ENCODE results near the gene MED13L. TPM values are rescaled to one million over a fixed set of nuclear protein-coding genes. Genes with fewer than 3 reads are reported as not detected.

Gene MED13L
- total and polyA plus RNA-seq, 2 donors (not counting 3 experiments of a cell fraction or from before 2014, with no cell fraction given) = 27.4 to 93.6 TPM

DNA sequence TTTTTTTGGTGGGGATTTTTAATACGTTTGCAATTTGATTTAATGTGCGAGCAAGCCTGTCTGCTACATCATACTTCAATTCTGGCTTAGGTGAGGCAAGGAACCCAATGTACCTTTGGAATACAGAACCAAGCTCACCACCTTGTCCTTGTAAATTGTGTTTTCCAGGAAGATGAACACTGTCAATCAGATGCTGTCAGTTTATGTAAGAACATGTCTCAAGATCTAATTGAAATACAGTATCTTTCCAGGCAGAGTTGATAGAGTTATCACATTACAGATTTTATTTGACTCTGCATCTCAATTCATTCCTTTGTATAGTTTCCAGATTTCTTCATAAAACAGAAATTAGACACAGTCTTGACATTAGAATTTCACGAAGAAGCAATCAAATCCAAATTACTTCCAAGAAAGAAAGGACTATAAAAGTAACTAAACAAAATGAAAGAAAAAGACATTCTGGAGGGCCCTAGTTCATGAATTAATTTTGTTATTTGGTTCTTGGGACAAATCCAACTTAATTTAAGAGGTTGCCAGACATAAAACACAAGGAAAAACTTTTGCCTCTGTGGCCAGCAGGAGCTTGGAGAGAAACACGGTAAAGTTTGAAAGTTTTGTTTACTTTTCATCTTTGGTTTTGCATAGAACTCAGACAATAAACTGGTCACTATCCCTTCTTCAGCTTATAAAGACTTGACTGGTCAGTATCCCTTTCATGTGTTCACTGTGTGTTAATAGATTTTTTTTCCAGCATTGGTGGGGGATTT is 16.4 kb upstream of the MED13L start:
- no peak for FAIRE-seq

More for the DNA sequence above, 16.4 kb upstream of the MED13L start:
- H3K4me2 ChIP-seq (ENCODE audit: insufficient read depth, low read length) = no peak overlapping the region
- no peaks in the 10 kb centered on the region for H4K20me1 ChIP-seq (replicated peaks; ENCODE audit: control insufficient read depth, extremely low read depth, insufficient read depth, low read length)
- ChIA-PET POLR2A (no interaction called here), CTCF (interaction anchor here (1.1 kb wide), 1 partner anchor 415 kb away, joined by 3 read pairs; no protein-coding TSS in a partner anchor)
- H3K9me1 ChIP-seq (replicated peaks; ENCODE audit: control insufficient read depth, extremely low read depth, insufficient read depth, low read length) = no peaks in the 10 kb centered on the region
- peaks cover 0 to under 1% of the 10 kb centered on the region in 2 experiments for H3K27me3 ChIP-seq (ENCODE audit: control insufficient read depth in 2 of 2, insufficient read depth in 2 of 2, low read length in 2 of 2)
- H3K9me3 ChIP-seq (replicated peaks; ENCODE audit: control insufficient read depth, insufficient read depth, low read length) = no peaks in the 10 kb centered on the region
- H3K4me1 ChIP-seq (ENCODE audit: control insufficient read depth, extremely low read depth, insufficient read depth, low read length) = peaks cover 3% of the 10 kb centered on the region
- H3K79me2 ChIP-seq (ENCODE audit: control insufficient read depth, insufficient read depth, low read length) = no peaks in the 10 kb centered on the region
- intact Hi-C loops (cut with micrococcal nuclease) (no loop called here), dilution Hi-C loops (cut with MboI; ENCODE audit: extremely low pct_ligation_motif_present, low sequenced_read_pairs) (no loop called here)
- BruUV-seq (replicated peaks) = no TSS peak
- H3K27ac ChIP-seq (ENCODE audit: insufficient read depth, low read depth, low read length) = no peak overlapping the region
- H3K4me3 ChIP-seq (replicated peaks in 1 of 3; ENCODE audit: insufficient read depth in 1 of 3, low read depth in 1 of 3, low read length in 3 of 3) = no peak overlapping the region
- TF ChIP-seq, protein P1, sequence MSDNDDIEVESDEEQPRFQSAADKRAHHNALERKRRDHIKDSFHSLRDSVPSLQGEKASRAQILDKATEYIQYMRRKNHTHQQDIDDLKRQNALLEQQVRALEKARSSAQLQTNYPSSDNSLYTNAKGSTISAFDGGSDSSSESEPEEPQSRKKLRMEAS (IDR thresholded peaks at IDR 0.05; ENCODE audit: insufficient read depth, insufficient read length) = no peak
- TF ChIP-seq POLR2AphosphoS5 (IDR thresholded peaks at IDR 0.05; ENCODE audit: insufficient read depth, low read depth, low read length) = no peak
- no peak for TF ChIP-seq MYC (IDR thresholded peaks at IDR 0.05; ENCODE audit: low read depth, low read length)
- TF ChIP-seq GATA2 (IDR thresholded peaks at IDR 0.05; ENCODE audit: insufficient read depth, insufficient read length, low read depth, low read length) = no peak
- TF ChIP-seq POLR2A (IDR thresholded peaks at IDR 0.05; ENCODE audit: low read depth, low read length) = no peak
- no peak for TF ChIP-seq JUN (IDR thresholded peaks at IDR 0.05; ENCODE audit: borderline replicate concordance, insufficient read depth, insufficient read length, low read depth)
- no peak for TF ChIP-seq EZH2 (IDR thresholded peaks at IDR 0.05; ENCODE audit: borderline replicate concordance, low read depth, low read length, severe bottlenecking)
- TF ChIP-seq, protein P2, sequence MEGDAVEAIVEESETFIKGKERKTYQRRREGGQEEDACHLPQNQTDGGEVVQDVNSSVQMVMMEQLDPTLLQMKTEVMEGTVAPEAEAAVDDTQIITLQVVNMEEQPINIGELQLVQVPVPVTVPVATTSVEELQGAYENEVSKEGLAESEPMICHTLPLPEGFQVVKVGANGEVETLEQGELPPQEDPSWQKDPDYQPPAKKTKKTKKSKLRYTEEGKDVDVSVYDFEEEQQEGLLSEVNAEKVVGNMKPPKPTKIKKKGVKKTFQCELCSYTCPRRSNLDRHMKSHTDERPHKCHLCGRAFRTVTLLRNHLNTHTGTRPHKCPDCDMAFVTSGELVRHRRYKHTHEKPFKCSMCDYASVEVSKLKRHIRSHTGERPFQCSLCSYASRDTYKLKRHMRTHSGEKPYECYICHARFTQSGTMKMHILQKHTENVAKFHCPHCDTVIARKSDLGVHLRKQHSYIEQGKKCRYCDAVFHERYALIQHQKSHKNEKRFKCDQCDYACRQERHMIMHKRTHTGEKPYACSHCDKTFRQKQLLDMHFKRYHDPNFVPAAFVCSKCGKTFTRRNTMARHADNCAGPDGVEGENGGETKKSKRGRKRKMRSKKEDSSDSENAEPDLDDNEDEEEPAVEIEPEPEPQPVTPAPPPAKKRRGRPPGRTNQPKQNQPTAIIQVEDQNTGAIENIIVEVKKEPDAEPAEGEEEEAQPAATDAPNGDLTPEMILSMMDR (IDR thresholded peaks at IDR 0.05; ENCODE audit: extremely low read depth in 1 of 2, insufficient read depth in 1 of 2, low read depth in 1 of 2, low read length in 2 of 2) = no peak
- no peak for TF ChIP-seq FOS (IDR thresholded peaks at IDR 0.05; ENCODE audit: borderline replicate concordance, insufficient read depth, low read length)
- no peak for DNase-seq (ENCODE audit: low read depth, low spot score)
- H3K36me3 ChIP-seq (ENCODE audit: control insufficient read depth in 2 of 2, extremely low read depth in 1 of 2, insufficient read depth in 2 of 2, low read length in 2 of 2) = no peaks in the 10 kb centered on the region
- H2AFZ ChIP-seq (ENCODE audit: low read depth, low read length) = no peak overlapping the region
- no peak overlapping the region for H3K9ac ChIP-seq (replicated peaks; ENCODE audit: extremely low read depth, insufficient read depth, low read length)
